ENCODE measurements around the gene CD47.
A peak's percentile ranks its signal among the peaks of the same experiment; 100 is the strongest.

Gene CD47

GRCh38 chr3:108090049-108090700 is 656 bp downstream of the CD47 start:
- DNase-seq, result peak; percentile 38

- no peak for DNase-seq
These were observed 1.3 kb downstream of the CD47 start for GRCh38 chr3:108089579-108089978.

DNA sequence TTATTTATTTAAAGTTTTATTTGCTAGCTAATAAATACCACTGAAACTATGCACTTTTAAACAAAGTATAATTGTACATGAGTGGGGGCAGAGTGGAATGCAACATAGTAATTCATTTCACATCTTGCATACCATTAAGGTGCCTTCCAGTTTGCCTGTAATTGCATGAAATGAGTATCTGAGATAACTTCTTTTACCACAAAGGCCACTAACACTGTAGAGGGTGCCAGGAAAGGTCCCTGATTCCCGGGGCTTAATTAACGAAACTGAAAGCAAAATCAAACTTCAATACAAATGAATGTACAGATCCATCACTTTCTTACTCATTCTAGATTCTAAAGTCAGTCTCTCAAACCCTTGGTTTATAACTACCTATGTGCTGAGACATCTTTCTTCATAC is 2.1 kb downstream of the CD47 start:
- DNase-seq, result no peak

- DNase-seq, result no peak
These were observed 2.7 kb downstream of the CD47 start for GRCh38 chr3:108088146-108088545.

DNA sequence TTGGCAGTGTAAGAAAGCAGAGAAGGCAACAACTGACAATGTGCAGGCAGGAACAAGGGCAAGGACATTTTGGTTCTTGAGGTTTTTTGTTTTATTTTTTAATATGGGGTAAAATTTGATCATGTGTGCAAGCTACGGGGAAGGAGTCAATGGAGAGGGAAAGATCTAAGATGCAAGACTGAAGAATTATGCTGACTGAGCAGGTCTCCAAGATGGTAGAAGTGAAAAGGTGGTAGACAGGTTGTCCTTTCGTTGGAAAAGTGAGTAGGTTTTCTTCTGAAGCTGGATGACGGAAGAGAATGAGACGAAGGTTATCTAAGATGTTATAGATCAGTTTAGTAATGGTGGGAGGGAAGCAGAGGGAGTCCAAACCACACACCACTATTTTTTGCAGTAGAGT is 4.2 kb downstream of the CD47 start:
- DNase-seq, result no peak

DNA sequence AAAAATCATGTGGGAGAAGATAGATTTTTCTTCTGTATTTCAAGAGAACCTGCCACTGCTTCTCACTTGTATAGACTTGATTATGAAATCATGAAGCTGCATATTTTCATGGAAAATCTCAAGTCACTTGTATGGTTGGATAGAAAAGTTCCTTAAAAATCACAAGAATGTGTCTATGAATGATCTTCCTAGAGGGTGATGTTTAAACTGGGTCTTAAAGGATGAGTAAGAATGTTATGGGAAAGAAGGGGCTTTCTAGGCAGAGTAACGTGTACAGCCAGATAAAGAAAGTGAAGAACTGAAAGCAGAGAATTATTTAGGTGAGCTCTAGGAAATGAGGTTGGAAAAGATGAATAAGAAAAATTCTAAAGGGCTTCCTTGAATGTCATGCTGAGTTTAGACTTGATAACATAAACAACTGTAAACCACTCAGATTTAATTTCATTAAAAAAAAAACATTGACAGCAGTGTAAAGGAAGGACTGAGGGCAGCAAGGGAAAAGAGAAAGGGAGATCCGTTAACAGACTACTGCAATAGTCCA is 5.0 kb downstream of the CD47 start:
- no peak for DNase-seq

- DNase-seq, result no peak
These were observed 5.5 kb downstream of the CD47 start for GRCh38 chr3:108085370-108085769.

DNA sequence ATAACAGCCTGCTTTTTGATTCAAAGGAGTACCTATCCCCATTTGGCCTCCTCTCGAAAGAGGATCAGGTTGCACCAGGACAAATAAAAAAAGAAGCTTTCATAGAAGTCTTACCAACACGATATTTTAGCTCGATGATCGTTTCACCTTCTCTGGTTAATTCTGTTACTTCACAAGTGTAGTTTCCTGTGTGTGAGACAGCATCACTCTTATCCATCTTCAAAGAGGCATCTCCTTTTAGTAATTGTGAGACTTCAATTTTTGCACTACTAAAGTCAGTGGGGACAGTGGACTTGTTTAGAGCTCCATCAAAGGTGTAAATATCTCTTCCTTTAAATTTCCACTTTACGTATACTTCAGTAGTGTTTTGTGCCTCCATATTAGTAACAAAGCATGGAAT is 11.0 kb downstream of the CD47 start:
- no peak for DNase-seq

- no peak for DNase-seq
These were observed 11.8 kb downstream of the CD47 start for GRCh38 chr3:108079043-108079442.

GRCh38 chr3:108076564-108076963 is 14.3 kb downstream of the CD47 start:
- no peak for DNase-seq

GRCh38 chr3:108073764-108074431 is 16.9 kb downstream of the CD47 start:
- no peak for DNase-seq

DNA sequence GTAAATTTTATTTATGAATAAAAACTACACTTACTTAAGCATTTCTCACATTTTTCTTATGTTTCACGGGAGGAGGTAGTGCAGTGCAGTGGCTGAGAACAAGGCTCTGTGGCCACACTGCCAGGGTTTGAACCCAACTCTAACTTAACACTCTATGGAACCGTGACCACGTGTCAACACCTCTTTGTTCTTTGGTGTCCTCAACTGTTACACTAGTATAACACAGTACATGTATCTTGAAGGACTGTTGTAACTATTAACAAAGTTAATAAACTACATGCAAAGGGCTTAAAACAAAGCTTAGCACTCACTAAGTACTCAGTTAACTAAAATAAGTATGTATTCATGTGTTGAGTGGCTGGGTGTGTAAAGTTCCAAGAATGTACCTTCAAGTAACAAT is 19.5 kb downstream of the CD47 start:
- DNase-seq, result no peak

DNA sequence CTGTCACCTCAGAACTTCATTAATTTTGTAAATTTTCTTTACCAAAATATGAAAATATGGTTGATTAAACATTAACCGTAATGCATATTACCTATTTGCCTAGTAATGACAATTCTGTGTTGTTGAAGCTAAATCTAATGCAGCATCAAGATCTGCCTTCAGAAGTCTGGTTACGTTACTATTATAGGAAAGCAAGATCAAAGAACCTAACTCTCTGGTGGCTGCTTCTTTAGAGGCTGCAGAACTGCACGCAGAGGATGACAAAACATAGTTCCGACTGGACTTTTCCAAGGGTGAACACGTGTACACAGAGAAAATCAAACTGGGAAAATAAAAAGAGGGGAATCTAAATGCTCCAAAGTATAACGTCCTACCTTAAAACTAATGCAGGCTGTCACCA is 20.5 kb downstream of the CD47 start:
- no peak for DNase-seq

DNA sequence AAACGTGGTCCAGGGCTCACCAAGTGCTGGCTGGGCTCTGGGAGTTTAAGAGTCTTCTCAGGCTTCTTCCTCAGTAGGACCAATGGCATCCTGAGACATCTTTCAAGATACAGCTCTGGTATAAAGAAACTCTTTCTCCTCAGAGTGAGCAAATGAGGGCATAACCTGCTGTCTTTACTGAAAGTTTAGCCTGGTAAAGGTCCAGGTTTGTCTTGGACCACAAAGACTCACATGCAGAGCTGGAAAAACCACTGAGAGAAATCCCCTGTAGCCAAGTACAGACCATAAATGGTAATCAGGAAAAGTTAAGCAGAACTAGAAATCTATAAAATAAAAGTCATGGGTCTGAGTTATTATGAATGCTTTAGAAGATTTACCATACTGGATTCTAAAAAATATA is 23.1 kb downstream of the CD47 start:
- DNase-seq, result no peak

GRCh38 chr3:108065096-108065495 is 25.7 kb downstream of the CD47 start:
- no peak for DNase-seq

GRCh38 chr3:108064293-108064887 is 26.4 kb downstream of the CD47 start:
- DNase-seq, result no peak

GRCh38 chr3:108062051-108062450 is 28.8 kb downstream of the CD47 start:
- no peak for DNase-seq

GRCh38 chr3:108060331-108060730 is 30.5 kb downstream of the CD47 start:
- no peak for DNase-seq

DNA sequence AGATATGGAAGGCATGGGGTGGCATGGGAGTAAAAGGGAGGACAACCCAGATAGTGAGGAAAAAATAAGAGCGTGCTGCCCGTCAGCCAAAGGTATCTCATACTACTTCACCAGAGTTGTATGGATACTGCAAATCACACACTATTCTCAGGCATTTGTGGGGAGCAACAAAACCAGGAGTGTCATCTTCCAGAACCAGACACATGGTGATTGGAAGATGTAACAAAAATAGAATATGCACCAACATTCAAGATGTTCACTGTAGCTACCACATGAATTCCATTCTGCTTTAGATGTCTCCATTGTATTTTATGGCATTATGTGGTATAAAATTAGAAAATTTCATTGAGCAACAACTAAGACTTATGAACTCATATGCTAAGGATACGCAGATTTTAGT is 34.9 kb downstream of the CD47 start:
- no peak for DNase-seq

DNA sequence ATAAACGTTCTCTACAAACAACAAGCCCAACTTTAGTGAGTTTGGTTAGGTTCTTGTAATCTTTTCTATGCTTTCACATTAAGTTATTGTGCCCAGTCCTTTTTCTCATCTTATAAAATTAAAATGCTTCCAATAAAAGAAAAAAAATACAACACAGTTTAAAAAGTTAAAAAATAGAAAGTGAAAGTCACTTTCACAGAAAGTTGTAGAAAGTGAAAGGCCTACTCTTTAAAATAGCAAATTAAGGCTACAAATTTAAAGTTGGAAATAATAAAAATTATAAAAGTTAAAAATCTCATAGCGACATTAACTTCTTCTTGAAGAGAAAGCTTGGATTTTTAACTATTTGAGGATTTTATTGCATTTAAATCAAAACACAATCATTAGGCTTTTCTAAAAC is 35.9 kb downstream of the CD47 start:
- DNase-seq, result no peak

DNA sequence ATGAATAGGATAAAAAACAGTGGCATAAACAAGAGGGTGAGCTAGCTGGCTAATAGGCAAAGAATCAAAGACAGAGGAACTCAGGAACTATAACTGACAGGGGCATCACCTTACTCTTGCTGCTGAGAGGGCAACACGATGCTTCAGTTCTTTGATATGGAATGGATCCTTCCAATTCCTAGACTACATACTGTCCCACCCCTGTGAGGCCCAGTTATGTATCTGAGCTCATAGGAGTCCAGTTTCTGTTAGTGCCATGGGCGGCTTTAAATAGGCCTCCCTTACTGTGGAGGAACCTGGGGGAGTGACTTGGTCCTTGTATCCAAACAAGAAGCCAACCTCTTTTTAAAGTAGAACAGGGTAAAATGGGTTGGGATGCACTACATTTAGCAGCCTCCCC is 37.3 kb downstream of the CD47 start:
- no peak for DNase-seq

DNA sequence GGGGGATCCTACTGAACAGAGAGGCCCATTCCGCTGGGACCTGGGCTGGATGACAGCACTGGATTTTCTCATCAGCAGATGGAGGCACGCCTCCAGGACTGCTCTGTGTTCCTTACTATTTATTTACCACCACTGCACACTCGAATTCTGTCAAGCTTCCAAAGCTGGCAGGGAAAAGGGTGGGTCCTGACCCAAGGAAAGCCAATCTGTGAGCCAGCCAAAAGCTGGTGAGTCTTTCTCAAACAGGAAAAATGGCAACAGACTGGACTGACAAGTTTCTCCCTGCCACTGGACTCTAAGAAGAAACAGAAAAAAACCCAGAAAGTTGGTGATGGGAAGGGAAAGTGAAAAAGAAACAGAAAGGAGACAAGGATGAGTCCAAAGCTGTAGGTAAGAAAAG is 37.8 kb downstream of the CD47 start:
- DNase-seq, result no peak

- DNase-seq, result no peak
These were observed 39.8 kb downstream of the CD47 start for GRCh38 chr3:108051005-108051404.

- no peak for DNase-seq
These were observed 42.8 kb downstream of the CD47 start for GRCh38 chr3:108047987-108048386.
